Measurements from ENCODE around the gene PSMD13.
"Not testable (repeated sequence)": the region's sequence is repeated elsewhere in the genome, so short reads cannot be mapped to it uniquely, and the experiment has no call there.

PSMD13 gene

GRCh38 chr11:276219-276618, 39.4 kb downstream of the PSMD13 start:
- DNase-seq (ENCODE audit: low read depth): no peak

DNA sequence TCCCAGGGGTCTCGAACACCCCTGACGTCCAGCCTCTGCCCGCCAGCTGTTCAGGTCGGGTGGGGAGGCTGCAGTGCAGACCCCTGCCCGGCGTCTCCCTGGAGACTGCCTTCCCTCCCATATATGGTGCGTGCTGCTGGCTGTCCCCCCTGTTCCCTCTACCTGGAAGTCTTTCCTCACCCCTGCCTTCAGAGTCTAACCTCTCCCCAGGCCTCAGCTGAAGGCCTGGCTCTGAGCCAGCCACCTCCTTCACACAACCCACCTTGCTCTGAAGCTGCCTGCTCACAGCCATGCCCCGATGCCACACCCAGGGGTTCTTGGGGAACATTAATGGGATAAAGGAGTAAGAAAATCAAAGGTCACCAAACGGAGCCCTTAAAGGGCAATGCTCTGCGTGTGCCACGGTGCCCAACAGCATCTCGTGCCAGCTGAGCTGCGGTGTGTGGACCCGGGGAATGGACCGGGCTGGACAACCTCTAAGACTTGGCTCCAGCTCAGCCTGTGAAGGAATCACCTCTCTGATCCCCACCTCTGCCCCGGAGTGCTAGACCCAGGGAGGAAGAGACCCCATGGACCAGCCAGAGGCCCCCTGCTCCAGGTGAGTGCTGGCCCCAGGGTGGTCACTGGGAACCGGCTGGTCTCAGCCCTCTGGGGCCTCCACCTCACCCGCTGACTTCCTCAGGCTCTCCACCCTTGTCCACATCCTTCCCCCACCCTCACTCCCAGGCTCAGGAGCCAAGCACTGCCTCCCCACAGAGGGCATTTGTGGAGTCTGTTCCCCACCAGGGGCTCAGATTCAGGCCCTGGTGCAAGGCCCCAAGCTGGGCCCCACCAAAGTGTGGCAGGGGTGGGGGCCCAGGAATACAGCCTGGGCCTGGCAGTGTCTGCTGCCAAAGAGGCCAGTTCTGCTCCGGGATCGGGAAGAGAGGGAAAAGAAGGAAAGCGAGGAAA, 41.5 kb downstream of the PSMD13 start, which contains the start of gene NLRP6:
Gene NLRP6, plus strand, starts transcription at position 407 of the 951 bp plus-strand sequence. Its CDS starts 163 bp downstream, at position 570.
- DNase-seq (ENCODE audit: low read depth): no peak

GRCh38 chr11:279040-279965, 42.5 kb downstream of the PSMD13 start:
- DNase-seq (ENCODE audit: low read depth): no peak

DNA sequence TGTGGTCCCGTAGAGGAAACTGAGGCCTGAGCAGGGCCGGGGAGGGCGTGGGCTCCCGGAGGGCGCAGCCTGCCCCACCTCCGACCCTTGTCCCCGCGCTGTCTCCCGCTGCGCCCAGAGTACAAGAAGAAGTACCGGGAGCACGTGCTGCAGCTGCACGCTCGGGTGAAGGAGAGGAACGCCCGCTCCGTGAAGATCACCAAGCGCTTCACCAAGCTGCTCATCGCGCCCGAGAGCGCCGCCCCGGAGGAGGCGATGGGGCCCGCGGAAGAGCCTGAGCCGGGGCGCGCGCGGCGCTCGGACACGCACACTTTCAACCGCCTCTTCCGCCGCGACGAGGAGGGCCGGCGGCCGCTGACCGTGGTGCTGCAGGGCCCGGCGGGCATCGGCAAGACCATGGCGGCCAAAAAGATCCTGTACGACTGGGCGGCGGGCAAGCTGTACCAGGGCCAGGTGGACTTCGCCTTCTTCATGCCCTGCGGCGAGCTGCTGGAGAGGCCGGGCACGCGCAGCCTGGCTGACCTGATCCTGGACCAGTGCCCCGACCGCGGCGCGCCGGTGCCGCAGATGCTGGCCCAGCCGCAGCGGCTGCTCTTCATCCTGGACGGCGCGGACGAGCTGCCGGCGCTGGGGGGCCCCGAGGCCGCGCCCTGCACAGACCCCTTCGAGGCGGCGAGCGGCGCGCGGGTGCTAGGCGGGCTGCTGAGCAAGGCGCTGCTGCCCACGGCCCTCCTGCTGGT, 43.4 kb downstream of the PSMD13 start:
- no peak for DNase-seq (ENCODE audit: low read depth)

DNA sequence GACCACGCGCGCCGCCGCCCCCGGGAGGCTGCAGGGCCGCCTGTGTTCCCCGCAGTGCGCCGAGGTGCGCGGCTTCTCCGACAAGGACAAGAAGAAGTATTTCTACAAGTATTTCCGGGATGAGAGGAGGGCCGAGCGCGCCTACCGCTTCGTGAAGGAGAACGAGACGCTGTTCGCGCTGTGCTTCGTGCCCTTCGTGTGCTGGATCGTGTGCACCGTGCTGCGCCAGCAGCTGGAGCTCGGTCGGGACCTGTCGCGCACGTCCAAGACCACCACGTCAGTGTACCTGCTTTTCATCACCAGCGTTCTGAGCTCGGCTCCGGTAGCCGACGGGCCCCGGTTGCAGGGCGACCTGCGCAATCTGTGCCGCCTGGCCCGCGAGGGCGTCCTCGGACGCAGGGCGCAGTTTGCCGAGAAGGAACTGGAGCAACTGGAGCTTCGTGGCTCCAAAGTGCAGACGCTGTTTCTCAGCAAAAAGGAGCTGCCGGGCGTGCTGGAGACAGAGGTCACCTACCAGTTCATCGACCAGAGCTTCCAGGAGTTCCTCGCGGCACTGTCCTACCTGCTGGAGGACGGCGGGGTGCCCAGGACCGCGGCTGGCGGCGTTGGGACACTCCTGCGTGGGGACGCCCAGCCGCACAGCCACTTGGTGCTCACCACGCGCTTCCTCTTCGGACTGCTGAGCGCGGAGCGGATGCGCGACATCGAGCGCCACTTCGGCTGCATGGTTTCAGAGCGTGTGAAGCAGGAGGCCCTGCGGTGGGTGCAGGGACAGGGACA, 44.1 kb downstream of the PSMD13 start:
- no peak for DNase-seq (ENCODE audit: low read depth)

- DNase-seq (ENCODE audit: low read depth): no peak
Observed at GRCh38 chr11:281486-282161, 44.8 kb downstream of the PSMD13 start.

GRCh38 chr11:282171-282570, 45.4 kb downstream of the PSMD13 start:
- DNase-seq (ENCODE audit: low read depth): no peak

- DNase-seq (ENCODE audit: low read depth): no peak
Observed at GRCh38 chr11:282630-283360, 46.0 kb downstream of the PSMD13 start.

GRCh38 chr11:283405-284104, 46.8 kb downstream of the PSMD13 start:
- DNase-seq (ENCODE audit: low read depth): no peak

GRCh38 chr11:284105-285020, 47.6 kb downstream of the PSMD13 start:
- DNase-seq (ENCODE audit: low read depth): no peak

GRCh38 chr11:285021-285893, 48.5 kb downstream of the PSMD13 start:
- DNase-seq (ENCODE audit: low read depth): no peak

GRCh38 chr11:285894-286220, 49.1 kb downstream of the PSMD13 start:
- no peak for DNase-seq (ENCODE audit: low read depth)

DNA sequence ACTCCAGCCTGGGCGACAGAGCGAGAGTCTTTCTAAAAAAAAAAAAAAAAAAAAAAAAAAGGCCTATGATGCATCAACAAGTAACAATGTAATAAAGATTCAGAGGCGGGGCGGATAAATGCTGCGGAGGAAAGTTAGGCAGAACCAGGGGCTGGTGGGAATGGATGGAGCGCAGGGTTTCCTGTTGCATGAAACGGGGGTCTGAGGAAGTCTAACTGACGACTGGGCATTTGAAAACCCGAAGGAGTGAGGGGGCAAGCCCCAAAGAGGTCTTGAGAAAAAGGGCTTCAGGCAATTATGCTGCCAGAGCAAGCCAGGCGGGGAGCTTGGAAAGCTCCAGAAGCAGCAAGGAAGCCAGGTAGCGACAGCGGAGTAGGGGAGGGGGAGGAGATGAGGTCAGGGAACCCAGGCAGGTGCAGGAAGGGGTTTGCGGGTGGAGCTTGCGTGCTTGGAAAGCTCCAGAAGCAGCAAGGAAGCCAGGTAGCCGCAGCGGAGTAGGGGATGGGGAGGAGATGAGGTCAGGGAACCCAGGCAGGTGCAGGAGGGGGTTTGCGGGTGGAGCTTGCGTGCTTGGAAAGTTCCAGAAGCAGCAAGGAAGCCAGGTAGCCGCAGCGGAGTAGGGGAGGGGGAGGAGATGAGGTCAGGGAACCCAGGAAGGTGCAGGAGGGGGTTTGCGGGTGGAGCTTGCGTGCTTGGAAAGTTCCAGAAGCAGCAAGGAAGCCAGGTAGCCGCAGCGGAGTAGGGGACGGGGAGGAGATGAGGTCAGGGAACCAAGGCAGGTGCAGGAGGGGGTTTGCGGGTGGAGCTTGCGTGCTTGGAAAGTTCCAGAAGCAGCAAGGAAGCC, 50.4 kb downstream of the PSMD13 start:
- DNase-seq (ENCODE audit: low read depth): not testable (repeated sequence)

GRCh38 chr11:287821-288477, 51.2 kb downstream of the PSMD13 start:
- no peak for DNase-seq (ENCODE audit: low read depth)

GRCh38 chr11:288478-289397, 52.0 kb downstream of the PSMD13 start, which contains the start of gene PGGHG:
Gene PGGHG, plus strand, starts transcription at chr11:289126. Its CDS starts 691 bp downstream, at chr11:289817.
- DNase-seq (ENCODE audit: low read depth): no peak

Measured in HS-27A (cell line).